PC-3 (cell line): ENCODE results near the gene PPFIBP2.

ENCODE experiments used
- EZH2phosphoT487 ChIP-seq: fragments of 300-600 bp; sonication (generic); IDR thresholded peaks from 2 replicates; pipeline ENCODE4 v1.6.1; 2018; ENCODE audit warnings: mild to moderate bottlenecking, antibody characterized with exemption, low read length, borderline replicate concordance
- TF ChIP-seq, protein P1 (sequence below): fragments of 300-600 bp; sonication (generic); conservative IDR thresholded peaks from 2 replicates; pipeline ENCODE4 v1.5.1; 2017; ENCODE audit warnings: antibody characterized with exemption, low read depth, mild to moderate bottlenecking, low read length

DNA sequence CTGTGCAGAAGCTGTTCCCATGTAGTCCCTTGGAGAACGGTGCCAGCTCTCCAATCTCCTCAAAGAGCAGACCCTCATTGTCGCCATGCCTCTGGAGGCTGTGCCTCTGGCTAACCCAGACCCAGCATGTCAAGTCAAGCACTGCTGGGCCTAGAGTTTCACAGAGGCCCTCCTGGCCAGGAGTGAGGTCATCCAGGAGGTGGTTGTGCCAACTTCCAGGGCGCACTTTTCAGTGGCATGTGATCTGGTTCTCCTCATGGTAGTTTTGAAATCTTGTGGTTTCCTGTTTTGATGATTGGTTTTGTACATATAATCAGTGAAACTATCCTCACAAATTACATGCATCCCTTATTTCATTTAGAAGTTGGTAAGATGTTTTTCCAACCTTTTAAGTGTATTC is 78.9 kb downstream of the PPFIBP2 start:
- TF ChIP-seq, protein P1, sequence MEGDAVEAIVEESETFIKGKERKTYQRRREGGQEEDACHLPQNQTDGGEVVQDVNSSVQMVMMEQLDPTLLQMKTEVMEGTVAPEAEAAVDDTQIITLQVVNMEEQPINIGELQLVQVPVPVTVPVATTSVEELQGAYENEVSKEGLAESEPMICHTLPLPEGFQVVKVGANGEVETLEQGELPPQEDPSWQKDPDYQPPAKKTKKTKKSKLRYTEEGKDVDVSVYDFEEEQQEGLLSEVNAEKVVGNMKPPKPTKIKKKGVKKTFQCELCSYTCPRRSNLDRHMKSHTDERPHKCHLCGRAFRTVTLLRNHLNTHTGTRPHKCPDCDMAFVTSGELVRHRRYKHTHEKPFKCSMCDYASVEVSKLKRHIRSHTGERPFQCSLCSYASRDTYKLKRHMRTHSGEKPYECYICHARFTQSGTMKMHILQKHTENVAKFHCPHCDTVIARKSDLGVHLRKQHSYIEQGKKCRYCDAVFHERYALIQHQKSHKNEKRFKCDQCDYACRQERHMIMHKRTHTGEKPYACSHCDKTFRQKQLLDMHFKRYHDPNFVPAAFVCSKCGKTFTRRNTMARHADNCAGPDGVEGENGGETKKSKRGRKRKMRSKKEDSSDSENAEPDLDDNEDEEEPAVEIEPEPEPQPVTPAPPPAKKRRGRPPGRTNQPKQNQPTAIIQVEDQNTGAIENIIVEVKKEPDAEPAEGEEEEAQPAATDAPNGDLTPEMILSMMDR: no peak
- no peak for TF ChIP-seq EZH2phosphoT487
